Suppressor macrophage treated with lipopolysaccharide for 4 hours (primary cell): Measurements from ENCODE around the gene TRAK1.

Experiments
- DNase-seq: peaks from one replicate; pipeline ENCODE4 v3.0.0-alpha.2; 2020

Gene TRAK1

GRCh38 chr3:42127226-42127625 is 36.1 kb downstream of the TRAK1 start:
- DNase-seq: no peak

GRCh38 chr3:42128526-42128925 is 37.4 kb downstream of the TRAK1 start:
- no peak for DNase-seq

GRCh38 chr3:42129014-42129953 is 38.1 kb downstream of the TRAK1 start:
- DNase-seq: no peak

GRCh38 chr3:42130007-42130328 is 38.8 kb downstream of the TRAK1 start:
- DNase-seq: no peak

GRCh38 chr3:42130329-42131070 is 39.3 kb downstream of the TRAK1 start:
- DNase-seq: no peak

- no peak for DNase-seq
Observed at GRCh38 chr3:42133500-42134298, 42.5 kb downstream of the TRAK1 start.

GRCh38 chr3:42134867-42135464 is 43.8 kb downstream of the TRAK1 start:
- DNase-seq: no peak

- DNase-seq: no peak
Observed at GRCh38 chr3:42139621-42140453, 48.7 kb downstream of the TRAK1 start.

- DNase-seq: no peak
Observed at GRCh38 chr3:42140665-42141203, 49.6 kb downstream of the TRAK1 start.

- no peak for DNase-seq
Observed at GRCh38 chr3:42143440-42143839, 52.3 kb downstream of the TRAK1 start.

- DNase-seq: no peak
Observed at GRCh38 chr3:42144209-42144608, 53.1 kb downstream of the TRAK1 start.

- DNase-seq: no peak
Observed at GRCh38 chr3:42148086-42148848, 57.1 kb downstream of the TRAK1 start.

GRCh38 chr3:42148982-42149432 is 57.9 kb downstream of the TRAK1 start:
- no peak for DNase-seq

- no peak for DNase-seq
Observed at GRCh38 chr3:42149532-42149931, 58.4 kb downstream of the TRAK1 start.

GRCh38 chr3:42149975-42150374 is 58.8 kb downstream of the TRAK1 start:
- no peak for DNase-seq

GRCh38 chr3:42151596-42152168 is 60.5 kb downstream of the TRAK1 start:
- DNase-seq: no peak

GRCh38 chr3:42152193-42152592 is 61.0 kb downstream of the TRAK1 start:
- no peak for DNase-seq

GRCh38 chr3:42153039-42153438 is 61.9 kb downstream of the TRAK1 start:
- DNase-seq: no peak

- DNase-seq: no peak
Observed at GRCh38 chr3:42157540-42158538, 66.7 kb downstream of the TRAK1 start.
